HepG2 (cell line): Measurements from ENCODE around the gene ASF1B. TPM values are rescaled to one million over a fixed set of nuclear protein-coding genes. Genes with fewer than 3 reads are reported as not detected.

Source experiments
- CREB1 ChIP-seq, 2 experiments: fragments of 450-650 bp in 1 of 2; IDR thresholded peaks; 2 replicates each; pipeline ENCODE4 v1.6.1; 2016 to 2017; ENCODE audit warnings: control low read depth in 1 of 2, mild to moderate bottlenecking in 1 of 2, missing compliant biosample characterization in 1 of 2, missing genetic modification characterization in 1 of 2
- GMEB2 ChIP-seq: IDR thresholded peaks from 2 replicates; pipeline ENCODE4 v1.6.1; 2016; ENCODE audit warnings: missing biosample characterization, missing genetic modification reagents, low read depth
- IRF1 ChIP-seq: sonication (generic); formaldehyde crosslinking; IDR thresholded peaks from 2 replicates; pipeline ENCODE4 v1.4.0; 2020; ENCODE audit warnings: low read depth, mild to moderate bottlenecking, missing genetic modification reagents
- MED1 ChIP-seq: sonication (generic); formaldehyde crosslinking; IDR thresholded peaks from 2 replicates; pipeline ENCODE4 v1.4.0; 2020; ENCODE audit warnings: missing genetic modification reagents
- MEIS1 ChIP-seq: sonication (generic); formaldehyde crosslinking; IDR thresholded peaks from 2 replicates; pipeline ENCODE4 v1.9.0; 2021; ENCODE audit warnings: mild to moderate bottlenecking, missing genetic modification reagents, moderate library complexity, borderline replicate concordance
- NRL ChIP-seq: sonication (generic); formaldehyde crosslinking; IDR thresholded peaks from 2 replicates; pipeline ENCODE4 v1.5.0; 2020; ENCODE audit warnings: missing genetic modification reagents, mild to moderate bottlenecking, moderate library complexity, borderline replicate concordance
- SIN3A ChIP-seq: IDR thresholded peaks from 2 replicates; pipeline ENCODE4 v1.6.1; 2011; ENCODE audit warnings: low read depth, mild to moderate bottlenecking, control low read depth, low read length, borderline replicate concordance
- THAP9 ChIP-seq: sonication (generic); formaldehyde crosslinking; IDR thresholded peaks from 2 replicates; pipeline ENCODE4; 2020; ENCODE audit warnings: missing genetic modification reagents, mild to moderate bottlenecking, borderline replicate concordance
- WIZ ChIP-seq: sonication (generic); formaldehyde crosslinking; IDR thresholded peaks from 2 replicates; pipeline ENCODE4 v1.5.1; 2020; ENCODE audit warnings: mild to moderate bottlenecking, missing genetic modification reagents
- ZBTB3 ChIP-seq: sonication (generic); formaldehyde crosslinking; IDR thresholded peaks from 2 replicates; pipeline ENCODE4 v1.4.0; 2020; ENCODE audit warnings: low read depth, mild to moderate bottlenecking, moderate library complexity, missing genetic modification reagents, borderline replicate concordance
- ZNF441 ChIP-seq: sonication (generic); formaldehyde crosslinking; IDR thresholded peaks from 2 replicates; pipeline ENCODE4 v1.7.0; 2021; ENCODE audit warnings: missing genetic modification reagents, borderline replicate concordance
- polyA plus RNA-seq, 8 experiments: library from polyadenylated mRNA; depleted of rRNA in 3 of 8; stranded (reverse) in 7 of 8; unstranded in 1 of 8; fragments of >200 nt; fragmentation: Illumina TruSeq in 4 of 8; extraction: Trizol in 4 of 8; gene quantifications; 2 replicates each; pipeline versions ENCODE4 v1.2.1 to v1.2.3, GENCODE V29; 2011 to 2016; ENCODE audit warnings: low read depth in 4 of 8, missing spikeins in 1 of 8, mixed read lengths in 1 of 8; ENCODE audit not compliant: insufficient read depth in 1 of 8
- total RNA-seq, 5 experiments: library from RNA; depleted of rRNA; stranded (reverse); fragments of >200 nt; fragmentation: Illumina TruSeq; extraction: Trizol; gene quantifications; 2 replicates each; pipeline ENCODE4 v1.2.3, GENCODE V29; 2016; ENCODE audit warnings: low read depth in 1 of 5
- TF ChIP-seq, protein P1 (sequence below): sonication (generic); formaldehyde crosslinking; IDR thresholded peaks from 2 replicates; pipeline ENCODE4 v1.4.0; 2020; ENCODE audit warnings: low read depth, missing genetic modification reagents

The ASF1B gene
- total and polyA plus RNA-seq, 2 of the 13 experiments (the other 11 are each of a cell fraction or from before 2014, with no cell fraction given): 18.2 to 24.8 TPM

DNA sequence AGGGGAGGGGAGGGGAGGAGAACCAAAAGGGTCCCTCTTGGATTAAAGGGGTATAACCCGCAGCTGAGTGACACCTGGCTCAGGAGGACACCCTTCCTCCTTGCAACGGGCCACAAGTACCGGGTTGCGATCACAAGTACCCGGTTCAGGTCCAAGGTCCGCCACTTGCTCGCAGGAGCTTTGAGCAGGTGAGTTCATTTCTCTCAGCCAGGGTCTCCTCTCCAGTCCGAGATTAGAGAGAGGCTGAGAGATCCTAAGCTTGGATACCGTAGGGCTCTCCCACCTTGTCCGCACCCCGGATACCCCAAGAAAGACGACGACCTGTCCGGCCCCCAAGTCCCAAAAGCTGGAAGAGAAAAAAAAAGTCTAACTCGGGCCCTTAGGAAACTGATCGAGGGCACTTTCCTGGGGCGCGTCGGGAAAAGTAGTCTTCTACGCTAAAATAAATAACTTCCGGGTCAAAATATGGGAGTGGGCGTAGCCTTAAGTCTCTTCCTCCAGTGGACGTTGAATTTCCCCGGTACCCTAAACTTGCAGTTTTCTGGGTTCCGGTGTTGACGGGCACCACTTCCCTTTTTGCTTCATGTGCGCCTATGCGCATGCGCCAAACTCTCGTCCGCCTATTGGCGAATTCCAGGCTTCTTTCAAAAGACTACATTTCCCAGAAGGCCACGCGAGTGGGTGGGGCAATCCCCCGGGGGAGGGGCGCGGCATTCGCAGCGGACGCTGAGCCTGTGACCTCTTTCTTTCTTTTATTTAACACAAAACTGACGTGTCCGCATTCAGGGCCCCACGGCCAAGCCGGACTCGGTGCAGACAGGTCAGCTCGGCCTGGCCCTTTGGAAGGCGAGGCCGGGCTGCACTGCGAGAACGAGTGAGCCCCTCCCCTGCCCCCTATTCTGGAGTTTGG lies 55.2 kb downstream of the ASF1B start (continued):
- peak; percentile 64; the same call in 1 of the 2 replicates for TF ChIP-seq GMEB2 (CRISPR knock-in tag)
- TF ChIP-seq, protein P1, sequence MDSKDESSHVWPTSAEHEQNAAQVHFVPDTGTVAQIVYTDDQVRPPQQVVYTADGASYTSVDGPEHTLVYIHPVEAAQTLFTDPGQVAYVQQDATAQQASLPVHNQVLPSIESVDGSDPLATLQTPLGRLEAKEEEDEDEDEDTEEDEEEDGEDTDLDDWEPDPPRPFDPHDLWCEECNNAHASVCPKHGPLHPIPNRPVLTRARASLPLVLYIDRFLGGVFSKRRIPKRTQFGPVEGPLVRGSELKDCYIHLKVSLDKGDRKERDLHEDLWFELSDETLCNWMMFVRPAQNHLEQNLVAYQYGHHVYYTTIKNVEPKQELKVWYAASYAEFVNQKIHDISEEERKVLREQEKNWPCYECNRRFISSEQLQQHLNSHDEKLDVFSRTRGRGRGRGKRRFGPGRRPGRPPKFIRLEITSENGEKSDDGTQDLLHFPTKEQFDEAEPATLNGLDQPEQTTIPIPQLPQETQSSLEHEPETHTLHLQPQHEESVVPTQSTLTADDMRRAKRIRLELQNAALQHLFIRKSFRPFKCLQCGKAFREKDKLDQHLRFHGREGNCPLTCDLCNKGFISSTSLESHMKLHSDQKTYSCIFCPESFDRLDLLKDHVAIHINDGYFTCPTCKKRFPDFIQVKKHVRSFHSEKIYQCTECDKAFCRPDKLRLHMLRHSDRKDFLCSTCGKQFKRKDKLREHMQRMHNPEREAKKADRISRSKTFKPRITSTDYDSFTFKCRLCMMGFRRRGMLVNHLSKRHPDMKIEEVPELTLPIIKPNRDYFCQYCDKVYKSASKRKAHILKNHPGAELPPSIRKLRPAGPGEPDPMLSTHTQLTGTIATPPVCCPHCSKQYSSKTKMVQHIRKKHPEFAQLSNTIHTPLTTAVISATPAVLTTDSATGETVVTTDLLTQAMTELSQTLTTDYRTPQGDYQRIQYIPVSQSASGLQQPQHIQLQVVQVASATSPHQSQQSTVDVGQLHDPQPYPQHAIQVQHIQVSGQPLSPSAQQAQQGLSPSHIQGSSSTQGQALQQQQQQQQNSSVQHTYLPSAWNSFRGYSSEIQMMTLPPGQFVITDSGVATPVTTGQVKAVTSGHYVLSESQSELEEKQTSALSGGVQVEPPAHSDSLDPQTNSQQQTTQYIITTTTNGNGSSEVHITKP (CRISPR knock-in tag): peak; percentile 66
- peak; percentile 35; the same call in 1 of the 2 replicates for TF ChIP-seq MEIS1 (CRISPR knock-in tag)
- TF ChIP-seq ZNF441 (CRISPR knock-in tag): no peak; the same call in 1 of the 2 replicates
- no peak for TF ChIP-seq IRF1 (CRISPR knock-in tag)
- peak; percentile 74 for TF ChIP-seq CREB1 (IDR thresholded peaks at IDR 0.05)
- TF ChIP-seq CREB1 (CRISPR knock-in tag; IDR thresholded peaks at IDR 0.05): peak; percentile 89
- TF ChIP-seq SIN3A: peak; percentile 74; the same call in 1 of the 2 replicates
- TF ChIP-seq MED1 (CRISPR knock-in tag): peak; percentile 54
- no peak; the same call in 1 of the 2 replicates for TF ChIP-seq NRL (CRISPR knock-in tag)
- 0 out of 2 replicates have a peak, but pooled peaks have one; percentile 35 for TF ChIP-seq WIZ (CRISPR knock-in tag)
- 0 out of 2 replicates have a peak, but pooled peaks have one; percentile 57 for TF ChIP-seq ZBTB3 (CRISPR knock-in tag)
- peak; percentile 70; the same call in 1 of the 2 replicates for TF ChIP-seq THAP9 (CRISPR knock-in tag)
